ENCODE results near the gene MTRR. TPM values are rescaled to one million over a fixed set of nuclear protein-coding genes. Genes with fewer than 3 reads are reported as not detected.

The MTRR gene
- total and polyA plus RNA-seq, 9 of the 15 experiments (the other 6 are each of a cell fraction or from before 2014, with no cell fraction given), result 39.3 to 84.6 (median 66.2) TPM

DNA sequence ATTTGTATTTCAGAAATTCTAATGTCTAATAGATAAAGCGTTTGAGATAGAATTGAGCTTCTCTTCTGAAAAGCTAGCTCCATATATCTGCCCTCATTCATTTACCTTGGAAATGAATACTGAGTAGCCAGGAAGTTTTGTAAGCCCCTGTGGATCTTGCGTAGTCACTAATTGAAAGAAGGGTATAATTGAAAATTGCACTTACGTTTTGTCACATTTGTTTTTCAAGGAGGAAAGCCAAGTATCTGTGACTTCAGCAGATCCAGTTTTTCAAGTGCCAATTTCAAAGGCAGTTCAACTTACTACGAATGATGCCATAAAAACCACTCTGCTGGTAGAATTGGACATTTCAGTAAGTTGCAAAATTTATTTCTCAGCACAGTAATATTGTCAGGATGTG is 14.0 kb downstream of the MTRR start:
- Histone ChIP-seq H3K4me3 (no peak overlapping the region), H4K20me1 (replicated peaks; ENCODE audit: control insufficient read depth, insufficient read depth, low read length) (no peaks in the 10 kb centered on the region; the same call in 1 of the 2 replicates), H3K27me3 (ENCODE audit: control insufficient read depth in 2 of 2, insufficient read depth in 2 of 2, low read length in 2 of 2) (no peaks in the 10 kb centered on the region), H3K4me2 (ENCODE audit: insufficient read depth, low read length) (no peak overlapping the region), H3K9me3 (replicated peaks; ENCODE audit: control insufficient read depth, insufficient read depth, low read depth, low read length) (no peaks in the 10 kb centered on the region), H3K9me1 (ENCODE audit: control insufficient read depth, insufficient read depth, low read length) (no peaks in the 10 kb centered on the region), H3K79me2 (ENCODE audit: control insufficient read depth, insufficient read depth, low read length) (peaks cover 4% of the 10 kb centered on the region; the same call in 1 of the 3 replicates), H3K36me3 (ENCODE audit: control insufficient read depth, insufficient read depth, low read length) (peaks cover 94% of the 10 kb centered on the region), H3K9ac (ENCODE audit: insufficient read depth in 1 of 2, low read depth in 2 of 2, low read length in 2 of 2) (no peak overlapping the region), H3K4me1 (replicated peaks in 1 of 2; ENCODE audit: control insufficient read depth in 2 of 2, insufficient read depth in 2 of 2, low read length in 2 of 2) (no peaks in the 10 kb centered on the region), H3K27ac (ENCODE audit: extremely low read depth, low read depth, low read length) (no peak overlapping the region), H2AFZ (ENCODE audit: low read depth, low read length) (no peak overlapping the region)
- intact Hi-C loops (cut with micrococcal nuclease) (no loop called here), in situ Hi-C loops (cut with MboI) (no loop called here)
- FAIRE-seq (no peak), DNase-seq (ENCODE audit: extremely low read depth in 1 of 4, low spot score in 3 of 4) (no peak), ATAC-seq (no peak)
- WGBS (ENCODE audit: insufficient coverage, low coverage, missing lambda C conversion rate), result 93% methylated on average over 4 of the region's 4 CpGs
- TF ChIP-seq KLF10 (CRISPR knock-in tag; IDR thresholded peaks at IDR 0.05) (no peak), NFIC (IDR thresholded peaks at IDR 0.05) (no peak)
- POLR2A ChIA-PET, result interaction anchor here (1.1 kb wide), 1 partner anchor 14 kb away, joined by 4 read pairs; no protein-coding TSS in a partner anchor
- BruUV-seq (replicated peaks), result no TSS peak
- CTCF ChIA-PET (ENCODE audit: low intra/inter-chr PET ratio), result no interaction called here

DNA sequence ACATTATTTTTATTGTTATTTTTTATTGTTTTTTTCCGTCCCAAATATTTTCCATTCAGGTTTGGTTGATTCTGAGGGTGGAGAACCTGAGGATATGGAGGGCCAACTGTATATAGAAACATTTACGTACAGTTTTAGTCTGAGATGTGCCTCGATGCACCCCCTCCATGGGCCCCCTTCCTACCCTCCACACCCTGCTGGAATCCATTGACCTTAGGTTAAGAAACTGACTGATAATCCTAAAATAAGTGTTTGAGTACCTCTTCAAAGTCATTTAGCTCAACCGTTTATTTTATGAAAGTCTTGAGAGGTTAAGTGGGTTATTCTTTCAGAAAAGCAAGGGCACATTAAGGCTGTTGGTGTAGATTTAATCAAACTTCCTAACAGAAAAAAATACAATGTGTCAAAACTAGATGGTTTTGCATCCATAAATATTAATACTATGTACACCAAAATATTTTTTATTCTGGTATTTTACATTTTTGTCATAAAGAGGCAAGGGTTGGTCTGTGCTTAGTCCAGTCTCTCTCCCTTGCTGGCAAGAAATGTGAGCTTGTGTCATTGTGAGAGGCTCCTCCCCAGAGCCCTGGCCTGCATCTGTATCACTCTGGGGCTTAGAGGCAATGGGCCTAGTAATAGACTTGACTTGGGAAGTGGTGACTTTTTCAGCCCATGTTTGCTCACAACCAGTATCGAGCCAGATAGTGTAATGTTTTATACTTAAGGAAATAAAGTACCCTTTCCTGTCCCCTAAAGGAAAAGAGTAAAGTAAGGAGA is 15.7 kb downstream of the MTRR start:
- H3K27ac ChIP-seq (ENCODE audit: extremely low read depth, low read depth, low read length), result no peak overlapping the region
- DNase-seq (ENCODE audit: extremely low read depth in 1 of 4, low spot score in 3 of 4) (no peak), ATAC-seq (0 out of 3 replicates have a peak, but pooled peaks have one; percentile 43), FAIRE-seq (no peak)
- intact Hi-C loops (cut with micrococcal nuclease), result no loop called here
- 80% methylated on average over 5 of the region's 5 CpGs for WGBS (ENCODE audit: insufficient coverage, low coverage, missing lambda C conversion rate)
- no peaks in the 10 kb centered on the region for H3K9me1 ChIP-seq (ENCODE audit: control insufficient read depth, insufficient read depth, low read length)
- H3K27me3 ChIP-seq (ENCODE audit: control insufficient read depth in 2 of 2, insufficient read depth in 2 of 2, low read length in 2 of 2), result no peaks in the 10 kb centered on the region
- POLR2A ChIA-PET, result interaction anchor here (0.6 to 1.0 kb wide), 3 partner anchors 13 to 1345 kb away, joined by 3 to 4 read pairs (median 4); no protein-coding TSS in a partner anchor
- no peaks in the 10 kb centered on the region for H3K9me3 ChIP-seq (replicated peaks; ENCODE audit: control insufficient read depth, insufficient read depth, low read depth, low read length)
- peaks cover 95% of the 10 kb centered on the region for H3K36me3 ChIP-seq (ENCODE audit: control insufficient read depth, insufficient read depth, low read length)
- no peaks in the 10 kb centered on the region for H3K4me1 ChIP-seq (replicated peaks in 1 of 2; ENCODE audit: control insufficient read depth in 2 of 2, insufficient read depth in 2 of 2, low read length in 2 of 2)
- H3K9ac ChIP-seq (ENCODE audit: insufficient read depth in 1 of 2, low read depth in 2 of 2, low read length in 2 of 2), result no peak overlapping the region
- H3K4me2 ChIP-seq (ENCODE audit: insufficient read depth, low read length), result no peak overlapping the region
- CTCF ChIA-PET (ENCODE audit: low intra/inter-chr PET ratio), result no interaction called here
- TF ChIP-seq PHB2 (IDR thresholded peaks at IDR 0.05; ENCODE audit: low read depth), result no peak
- TF ChIP-seq ZNF197 (CRISPR knock-in tag; IDR thresholded peaks at IDR 0.05; ENCODE audit: low read depth), result no peak
- no peak for TF ChIP-seq FOXK2 (conservative IDR thresholded peaks at IDR 0.05 in 1 of 2, IDR thresholded peaks at IDR 0.05 in 1 of 2; ENCODE audit: low read depth in 2 of 2)
- no peak for TF ChIP-seq ATF1 (CRISPR knock-in tag; IDR thresholded peaks at IDR 0.05)
- no peak for TF ChIP-seq ATF1 (tag; IDR thresholded peaks at IDR 0.05)
- TF ChIP-seq, protein P1, sequence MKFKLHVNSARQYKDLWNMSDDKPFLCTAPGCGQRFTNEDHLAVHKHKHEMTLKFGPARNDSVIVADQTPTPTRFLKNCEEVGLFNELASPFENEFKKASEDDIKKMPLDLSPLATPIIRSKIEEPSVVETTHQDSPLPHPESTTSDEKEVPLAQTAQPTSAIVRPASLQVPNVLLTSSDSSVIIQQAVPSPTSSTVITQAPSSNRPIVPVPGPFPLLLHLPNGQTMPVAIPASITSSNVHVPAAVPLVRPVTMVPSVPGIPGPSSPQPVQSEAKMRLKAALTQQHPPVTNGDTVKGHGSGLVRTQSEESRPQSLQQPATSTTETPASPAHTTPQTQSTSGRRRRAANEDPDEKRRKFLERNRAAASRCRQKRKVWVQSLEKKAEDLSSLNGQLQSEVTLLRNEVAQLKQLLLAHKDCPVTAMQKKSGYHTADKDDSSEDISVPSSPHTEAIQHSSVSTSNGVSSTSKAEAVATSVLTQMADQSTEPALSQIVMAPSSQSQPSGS (CRISPR knock-in tag; IDR thresholded peaks at IDR 0.05), result no peak
- TF ChIP-seq, protein P2, sequence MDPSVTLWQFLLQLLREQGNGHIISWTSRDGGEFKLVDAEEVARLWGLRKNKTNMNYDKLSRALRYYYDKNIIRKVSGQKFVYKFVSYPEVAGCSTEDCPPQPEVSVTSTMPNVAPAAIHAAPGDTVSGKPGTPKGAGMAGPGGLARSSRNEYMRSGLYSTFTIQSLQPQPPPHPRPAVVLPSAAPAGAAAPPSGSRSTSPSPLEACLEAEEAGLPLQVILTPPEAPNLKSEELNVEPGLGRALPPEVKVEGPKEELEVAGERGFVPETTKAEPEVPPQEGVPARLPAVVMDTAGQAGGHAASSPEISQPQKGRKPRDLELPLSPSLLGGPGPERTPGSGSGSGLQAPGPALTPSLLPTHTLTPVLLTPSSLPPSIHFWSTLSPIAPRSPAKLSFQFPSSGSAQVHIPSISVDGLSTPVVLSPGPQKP (CRISPR knock-in tag; IDR thresholded peaks at IDR 0.05), result no peak
- TF ChIP-seq PHF20 (IDR thresholded peaks at IDR 0.05; ENCODE audit: partially characterized antibody), result no peak
- TF ChIP-seq ZNF408 (CRISPR knock-in tag; IDR thresholded peaks at IDR 0.05; ENCODE audit: low read depth), result no peak
- H3K4me3 ChIP-seq, result no peak overlapping the region
- BruUV-seq (replicated peaks), result no TSS peak
- no peak overlapping the region for H2AFZ ChIP-seq (ENCODE audit: low read depth, low read length)
- H3K79me2 ChIP-seq (ENCODE audit: control insufficient read depth, insufficient read depth, low read length), result peaks cover 2% of the 10 kb centered on the region; the same call in 1 of the 3 replicates
- in situ Hi-C loops (cut with MboI), result no loop called here
- H4K20me1 ChIP-seq (replicated peaks; ENCODE audit: control insufficient read depth, insufficient read depth, low read length), result no peaks in the 10 kb centered on the region; the same call in 1 of the 2 replicates

Data from K562 (cell line).